DOHH2 (cell line): Measurements from ENCODE around the gene CDK16.

Source experiments
- H3F3A ChIP-seq: fragments of 200-600 bp; sonication (generic), shearing (Covaris generic); 2 replicates; pipeline ENCODE4 v1.6.0; 2016; ENCODE audit warnings: antibody characterized with exemption, mild to moderate bottlenecking; ENCODE audit not compliant: control insufficient read depth, insufficient read depth
- H3K27ac ChIP-seq: fragments of 200-600 bp; sonication (generic); 2 replicates; pipeline ENCODE4 v1.5.1; 2014; ENCODE audit warnings: low read depth, mild to moderate bottlenecking, low read length, moderate library complexity
- H3K27me3 ChIP-seq: fragments of 200-600 bp; sonication (generic); 2 replicates; pipeline ENCODE4 v1.6.1; 2014; ENCODE audit warnings: mild to moderate bottlenecking, low read length, mixed read lengths; ENCODE audit not compliant: control insufficient read depth
- H3K36me3 ChIP-seq: fragments of 200-600 bp; sonication (generic); 2 replicates; pipeline ENCODE4 v1.6.1; 2014; ENCODE audit warnings: mild to moderate bottlenecking, low read length, moderate library complexity, mixed read lengths; ENCODE audit not compliant: control insufficient read depth
- H3K4me1 ChIP-seq: fragments of 200-600 bp; sonication (generic); 2 replicates; pipeline ENCODE4 v1.6.1; 2014; ENCODE audit warnings: mild to moderate bottlenecking, low read length, mixed read lengths; ENCODE audit not compliant: control insufficient read depth
- H3K4me2 ChIP-seq: fragments of 200-600 bp; sonication (generic); 2 replicates; pipeline ENCODE4 v1.6.0; 2014; ENCODE audit warnings: mild to moderate bottlenecking, low read length, moderate library complexity
- H3K4me3 ChIP-seq: fragments of 200-600 bp; sonication (generic); 2 replicates; pipeline ENCODE4 v1.5.1; 2014; ENCODE audit warnings: mild to moderate bottlenecking, low read length, mixed read lengths
- H3K79me2 ChIP-seq: fragments of 200-600 bp; sonication (generic); 2 replicates; pipeline ENCODE4 v1.6.1; 2014; ENCODE audit warnings: mild to moderate bottlenecking, low read length, mixed read lengths; ENCODE audit not compliant: control insufficient read depth
- H3K9me2 ChIP-seq: fragments of 200-600 bp; sonication (generic); replicated peaks from 2 replicates; pipeline ENCODE4 v1.6.1; 2014; ENCODE audit warnings: mild to moderate bottlenecking, low read length, mixed read lengths; ENCODE audit not compliant: control insufficient read depth
- H3K9me3 ChIP-seq: fragments of 200-600 bp; sonication (generic); 2 replicates; pipeline ENCODE4 v1.6.1; 2014; ENCODE audit warnings: antibody characterized with exemption, low read length, mixed read lengths; ENCODE audit not compliant: control insufficient read depth, insufficient read depth
- H4K20me1 ChIP-seq: fragments of 200-600 bp; sonication (generic); 2 replicates; pipeline ENCODE4 v1.6.0; 2014; ENCODE audit warnings: low read depth, mild to moderate bottlenecking, antibody characterized with exemption, low read length, moderate library complexity; ENCODE audit not compliant: control insufficient read depth, insufficient read depth
- EZH2phosphoT487 ChIP-seq: fragments of 200-600 bp; sonication (generic); IDR thresholded peaks from 2 replicates; pipeline ENCODE4 v1.6.1; 2017; ENCODE audit warnings: borderline replicate concordance, mild to moderate bottlenecking, antibody characterized with exemption, low read length, moderate library complexity, mixed read lengths
- TF ChIP-seq, protein P1 (sequence below): fragments of 200-600 bp; sonication (generic); IDR thresholded peaks from one replicate; pipeline ENCODE4 v1.5.1; 2014; ENCODE audit warnings: antibody characterized with exemption, mild to moderate bottlenecking, low read depth, low read length; ENCODE audit not compliant: poor library complexity, severe bottlenecking

Gene CDK16

GRCh38 chrX:47190445-47191269, 27.8 kb upstream of the CDK16 start:
- H3K79me2 ChIP-seq = peaks cover 33% of the 10 kb centered on the region
- peaks cover 20% of the 10 kb centered on the region for H3F3A ChIP-seq
- TF ChIP-seq EZH2phosphoT487 = no peak
- TF ChIP-seq, protein P1, sequence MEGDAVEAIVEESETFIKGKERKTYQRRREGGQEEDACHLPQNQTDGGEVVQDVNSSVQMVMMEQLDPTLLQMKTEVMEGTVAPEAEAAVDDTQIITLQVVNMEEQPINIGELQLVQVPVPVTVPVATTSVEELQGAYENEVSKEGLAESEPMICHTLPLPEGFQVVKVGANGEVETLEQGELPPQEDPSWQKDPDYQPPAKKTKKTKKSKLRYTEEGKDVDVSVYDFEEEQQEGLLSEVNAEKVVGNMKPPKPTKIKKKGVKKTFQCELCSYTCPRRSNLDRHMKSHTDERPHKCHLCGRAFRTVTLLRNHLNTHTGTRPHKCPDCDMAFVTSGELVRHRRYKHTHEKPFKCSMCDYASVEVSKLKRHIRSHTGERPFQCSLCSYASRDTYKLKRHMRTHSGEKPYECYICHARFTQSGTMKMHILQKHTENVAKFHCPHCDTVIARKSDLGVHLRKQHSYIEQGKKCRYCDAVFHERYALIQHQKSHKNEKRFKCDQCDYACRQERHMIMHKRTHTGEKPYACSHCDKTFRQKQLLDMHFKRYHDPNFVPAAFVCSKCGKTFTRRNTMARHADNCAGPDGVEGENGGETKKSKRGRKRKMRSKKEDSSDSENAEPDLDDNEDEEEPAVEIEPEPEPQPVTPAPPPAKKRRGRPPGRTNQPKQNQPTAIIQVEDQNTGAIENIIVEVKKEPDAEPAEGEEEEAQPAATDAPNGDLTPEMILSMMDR = no peak
- peak overlapping the region; percentile 96 for H3K27ac ChIP-seq
- H3K9me3 ChIP-seq = no peaks in the 10 kb centered on the region
- H3K4me1 ChIP-seq = peaks cover 31% of the 10 kb centered on the region
- H3K9me2 ChIP-seq = no peaks in the 10 kb centered on the region
- peak overlapping the region; percentile 81 for H3K4me3 ChIP-seq
- peak overlapping the region; percentile 92 for H3K4me2 ChIP-seq
- H3K36me3 ChIP-seq = peaks cover 38% of the 10 kb centered on the region
- no peaks in the 10 kb centered on the region for H4K20me1 ChIP-seq
- no peaks in the 10 kb centered on the region for H3K27me3 ChIP-seq

- H3K4me3 ChIP-seq = peak overlapping the region; percentile 81
- H3F3A ChIP-seq = peaks cover 20% of the 10 kb centered on the region
- H3K4me1 ChIP-seq = peaks cover 38% of the 10 kb centered on the region
- no peaks in the 10 kb centered on the region for H3K9me2 ChIP-seq
- H3K4me2 ChIP-seq = peak overlapping the region; percentile 92
- TF ChIP-seq EZH2phosphoT487 = no peak
- TF ChIP-seq, protein P1 = no peak
- no peaks in the 10 kb centered on the region for H3K27me3 ChIP-seq
- peaks cover 40% of the 10 kb centered on the region for H3K79me2 ChIP-seq
- H3K9me3 ChIP-seq = no peaks in the 10 kb centered on the region
- H3K27ac ChIP-seq = peak overlapping the region; percentile 96
- peaks cover 3% of the 10 kb centered on the region; the same call in 1 of the 2 replicates for H4K20me1 ChIP-seq
- H3K36me3 ChIP-seq = peaks cover 38% of the 10 kb centered on the region
Observed at GRCh38 chrX:47191331-47191730, 27.1 kb upstream of the CDK16 start.

DNA sequence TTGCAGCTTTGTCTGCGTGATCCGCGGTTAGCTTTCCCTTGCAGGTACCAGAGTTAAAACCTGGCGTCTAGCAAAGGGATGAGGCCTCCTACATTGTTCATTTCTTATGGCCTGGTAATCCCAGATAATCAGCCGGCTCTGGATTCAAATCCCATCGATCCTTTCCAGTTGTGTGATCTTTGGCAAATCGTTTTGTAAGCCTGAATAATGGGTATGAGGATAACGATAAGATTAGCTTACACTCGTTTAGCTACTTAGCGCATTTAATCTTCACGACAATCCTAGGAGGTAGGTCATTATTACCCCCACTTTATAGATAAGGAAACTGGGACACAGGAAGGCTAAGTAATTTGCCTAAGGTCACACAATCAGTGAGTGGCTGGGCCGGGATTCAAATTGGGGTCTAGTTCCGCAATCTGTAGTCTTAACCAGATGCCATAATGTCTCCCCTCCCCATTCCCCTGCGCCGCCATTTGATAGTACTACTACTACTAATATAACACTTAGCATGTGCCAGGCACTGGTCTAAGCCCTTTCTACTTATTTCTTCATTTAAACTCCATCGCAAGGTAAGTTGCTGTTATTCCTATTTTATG, 26.6 kb upstream of the CDK16 start:
- Histone ChIP-seq H3K27me3 (no peaks in the 10 kb centered on the region), H4K20me1 (peaks cover 4% of the 10 kb centered on the region; the same call in 1 of the 2 replicates), H3K4me3 (peak overlapping the region; percentile 81), H3K4me2 (peak overlapping the region; percentile 92), H3F3A (peaks cover 20% of the 10 kb centered on the region), H3K36me3 (peaks cover 42% of the 10 kb centered on the region), H3K9me2 (no peaks in the 10 kb centered on the region), H3K79me2 (peaks cover 45% of the 10 kb centered on the region), H3K9me3 (no peaks in the 10 kb centered on the region), H3K27ac (peak overlapping the region; percentile 96), H3K4me1 (peaks cover 40% of the 10 kb centered on the region)
- TF ChIP-seq, protein P1 = no peak
- no peak for TF ChIP-seq EZH2phosphoT487
